OCI-LY1 (cell line): ENCODE measurements around the gene STX8.

Experiments
- H2AFZ ChIP-seq: fragments of 200-600 bp; sonication (generic), shearing (Covaris generic); 2 replicates; pipeline ENCODE4 v1.6.0; 2014; ENCODE audit warnings: antibody characterized with exemption, mild to moderate bottlenecking, low read length
- H3F3A ChIP-seq: fragments of 200-600 bp; sonication (generic), shearing (Covaris generic); 2 replicates; pipeline ENCODE4 v1.6.0; 2014; ENCODE audit warnings: mild to moderate bottlenecking, antibody characterized with exemption, low read length, moderate library complexity; ENCODE audit not compliant: insufficient read depth
- H3K27ac ChIP-seq: fragments of 200-600 bp; sonication (generic); 2 replicates; pipeline ENCODE4 v1.5.1; 2014; ENCODE audit warnings: low read length, mixed run types, mild to moderate bottlenecking, low read depth; ENCODE audit not compliant: poor library complexity, severe bottlenecking
- H3K27me3 ChIP-seq: fragments of 200-600 bp; sonication (generic); 2 replicates; pipeline ENCODE4 v1.6.0; 2014; ENCODE audit warnings: antibody characterized with exemption, mild to moderate bottlenecking, low read length, moderate library complexity; ENCODE audit not compliant: insufficient read depth
- H3K36me3 ChIP-seq: fragments of 200-600 bp; sonication (generic); 2 replicates; pipeline ENCODE4 v1.6.1; 2014; ENCODE audit warnings: mild to moderate bottlenecking, antibody characterized with exemption, low read length, moderate library complexity, mixed read lengths; ENCODE audit not compliant: insufficient read depth
- H3K4me1 ChIP-seq: fragments of 200-600 bp; sonication (generic); 2 replicates; pipeline ENCODE4 v1.5.1; 2014; ENCODE audit warnings: mild to moderate bottlenecking, low read length, moderate library complexity; ENCODE audit not compliant: insufficient read depth, severe bottlenecking
- H3K4me2 ChIP-seq: fragments of 200-600 bp; sonication (generic), shearing (Covaris generic); 2 replicates; pipeline ENCODE4 v1.6.1; 2014; ENCODE audit warnings: low read length
- H3K4me3 ChIP-seq: fragments of 200-600 bp; sonication (generic); 2 replicates; pipeline ENCODE4 v1.5.1; 2014; ENCODE audit warnings: low read length, low read depth, mild to moderate bottlenecking, mixed read lengths; ENCODE audit not compliant: poor library complexity, severe bottlenecking
- H3K79me2 ChIP-seq: fragments of 200-600 bp; shearing (Covaris generic); 2 replicates; pipeline ENCODE4 v1.6.1; 2016; ENCODE audit warnings: mixed run types, low read length, mixed read lengths; ENCODE audit not compliant: insufficient read depth
- H3K9ac ChIP-seq: fragments of 200-600 bp; sonication (generic), shearing (Covaris generic); 2 replicates; pipeline ENCODE4 v1.6.1; 2014; ENCODE audit warnings: mild to moderate bottlenecking, low read length, mixed read lengths
- H3K9me2 ChIP-seq: fragments of 200-600 bp; sonication (generic), shearing (Covaris generic); 2 replicates; pipeline ENCODE4 v1.6.1; 2014; ENCODE audit warnings: low read depth, mild to moderate bottlenecking, low read length, mixed read lengths
- H3K9me3 ChIP-seq: fragments of 200-600 bp; shearing (Covaris generic); 2 replicates; pipeline ENCODE4 v1.6.1; 2014; ENCODE audit warnings: low read length, mixed read lengths
- H4K20me1 ChIP-seq: fragments of 200-600 bp; sonication (generic), shearing (Covaris generic); 2 replicates; pipeline ENCODE4 v1.6.0; 2016; ENCODE audit warnings: mild to moderate bottlenecking, low read length; ENCODE audit not compliant: insufficient read depth
- EZH2 ChIP-seq: fragments of 200-600 bp; sonication (generic), shearing (Covaris generic); IDR thresholded peaks from 2 replicates; pipeline ENCODE4 v1.8.0; 2017; ENCODE audit warnings: borderline replicate concordance, mixed run types, mild to moderate bottlenecking, antibody characterized with exemption, low read length, moderate library complexity, mixed read lengths
- TF ChIP-seq, protein P1 (sequence below): fragments of 200-600 bp; sonication (generic), shearing (Covaris generic); IDR thresholded peaks from 2 replicates; pipeline ENCODE4 v1.5.1; 2017; ENCODE audit warnings: mild to moderate bottlenecking, antibody characterized with exemption, low read length, moderate library complexity, mixed read lengths

STX8 gene

DNA sequence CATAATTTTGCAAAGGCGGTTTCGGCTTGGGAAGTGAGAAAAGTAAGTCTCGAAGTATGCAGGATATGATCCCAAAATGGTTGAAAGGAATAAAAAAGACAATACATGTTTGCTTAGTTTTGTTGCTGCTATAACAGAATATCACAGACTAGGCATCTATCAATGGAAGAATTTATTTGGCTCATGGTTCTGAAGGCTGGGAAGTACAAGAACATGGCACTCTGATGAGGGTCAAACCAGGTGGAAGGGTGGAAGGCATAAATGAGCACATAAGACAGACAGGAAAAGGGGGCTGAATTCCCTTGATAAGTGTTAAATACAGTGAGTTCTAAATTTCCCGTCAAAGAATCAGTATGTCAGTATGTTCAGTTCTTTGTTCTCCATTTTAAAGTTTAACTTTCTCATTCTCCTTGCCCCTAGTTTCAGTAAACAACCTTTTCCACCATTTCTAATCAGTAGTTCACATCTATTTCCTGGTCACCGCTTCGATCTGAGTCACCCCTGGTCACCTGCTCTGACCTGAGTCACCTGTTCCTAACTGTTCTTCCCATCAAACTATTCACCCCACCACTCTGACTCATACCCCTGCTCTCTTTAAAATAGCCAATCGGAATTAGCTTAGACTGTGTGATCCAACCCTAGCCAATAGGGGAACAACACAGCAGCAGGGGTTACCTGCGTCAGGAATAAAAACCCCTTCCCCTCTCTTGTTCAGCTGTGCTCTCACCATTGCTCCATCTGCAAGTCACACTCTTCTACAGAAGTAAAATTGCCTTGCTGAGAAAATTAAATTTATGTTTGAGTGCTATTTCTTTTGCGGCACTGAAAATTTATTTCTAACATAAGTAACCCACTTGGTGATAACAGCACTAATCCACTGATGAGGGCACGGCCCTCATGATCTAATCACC, 240.8 kb downstream of the STX8 start:
- no peak overlapping the region for H2AFZ ChIP-seq
- H3K4me2 ChIP-seq: no peak overlapping the region
- H3K79me2 ChIP-seq: no peaks in the 10 kb centered on the region
- H3F3A ChIP-seq: no peaks in the 10 kb centered on the region
- no peak for TF ChIP-seq EZH2
- TF ChIP-seq, protein P1, sequence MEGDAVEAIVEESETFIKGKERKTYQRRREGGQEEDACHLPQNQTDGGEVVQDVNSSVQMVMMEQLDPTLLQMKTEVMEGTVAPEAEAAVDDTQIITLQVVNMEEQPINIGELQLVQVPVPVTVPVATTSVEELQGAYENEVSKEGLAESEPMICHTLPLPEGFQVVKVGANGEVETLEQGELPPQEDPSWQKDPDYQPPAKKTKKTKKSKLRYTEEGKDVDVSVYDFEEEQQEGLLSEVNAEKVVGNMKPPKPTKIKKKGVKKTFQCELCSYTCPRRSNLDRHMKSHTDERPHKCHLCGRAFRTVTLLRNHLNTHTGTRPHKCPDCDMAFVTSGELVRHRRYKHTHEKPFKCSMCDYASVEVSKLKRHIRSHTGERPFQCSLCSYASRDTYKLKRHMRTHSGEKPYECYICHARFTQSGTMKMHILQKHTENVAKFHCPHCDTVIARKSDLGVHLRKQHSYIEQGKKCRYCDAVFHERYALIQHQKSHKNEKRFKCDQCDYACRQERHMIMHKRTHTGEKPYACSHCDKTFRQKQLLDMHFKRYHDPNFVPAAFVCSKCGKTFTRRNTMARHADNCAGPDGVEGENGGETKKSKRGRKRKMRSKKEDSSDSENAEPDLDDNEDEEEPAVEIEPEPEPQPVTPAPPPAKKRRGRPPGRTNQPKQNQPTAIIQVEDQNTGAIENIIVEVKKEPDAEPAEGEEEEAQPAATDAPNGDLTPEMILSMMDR: no peak
- no peak overlapping the region for H3K4me3 ChIP-seq
- no peaks in the 10 kb centered on the region for H3K27me3 ChIP-seq
- H3K9me2 ChIP-seq: no peaks in the 10 kb centered on the region
- H3K36me3 ChIP-seq: no peaks in the 10 kb centered on the region
- H3K9ac ChIP-seq: no peak overlapping the region
- H3K27ac ChIP-seq: no peak overlapping the region
- no peaks in the 10 kb centered on the region for H3K4me1 ChIP-seq
- H4K20me1 ChIP-seq: no peaks in the 10 kb centered on the region
- peaks cover 3% of the 10 kb centered on the region; the same call in 1 of the 2 replicates for H3K9me3 ChIP-seq

DNA sequence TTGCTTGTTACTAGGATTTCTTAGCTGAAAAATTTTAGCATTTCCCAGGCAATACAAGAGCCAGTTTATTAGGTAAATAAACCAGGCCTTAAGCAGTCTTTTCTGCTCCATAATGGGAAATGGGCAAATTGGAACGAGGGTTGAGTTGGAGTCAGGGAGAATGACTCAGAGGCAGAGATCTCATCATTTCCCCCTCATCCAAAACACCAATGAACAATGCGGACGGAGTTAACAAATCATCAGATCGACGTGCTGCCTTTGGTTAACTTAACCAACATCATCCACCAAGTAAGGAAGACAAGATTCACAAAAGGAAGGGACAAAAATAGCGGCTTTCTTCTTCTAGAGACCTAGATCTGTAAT, 243.5 kb downstream of the STX8 start:
- Histone ChIP-seq H3K27me3 (no peaks in the 10 kb centered on the region), H3K4me3 (no peak overlapping the region), H4K20me1 (no peaks in the 10 kb centered on the region), H2AFZ (no peak overlapping the region), H3K4me1 (no peaks in the 10 kb centered on the region), H3K79me2 (no peaks in the 10 kb centered on the region), H3K4me2 (no peak overlapping the region), H3K36me3 (no peaks in the 10 kb centered on the region), H3K9me3 (peaks cover 3% of the 10 kb centered on the region; the same call in 1 of the 2 replicates), H3K27ac (no peak overlapping the region), H3K9ac (no peak overlapping the region), H3K9me2 (no peaks in the 10 kb centered on the region), H3F3A (no peaks in the 10 kb centered on the region)
- TF ChIP-seq, protein P1: no peak

GRCh38 chr17:9331279-9332131, 244.1 kb downstream of the STX8 start:
- Histone ChIP-seq H3K4me3 (no peak overlapping the region), H4K20me1 (no peaks in the 10 kb centered on the region), H3F3A (no peaks in the 10 kb centered on the region), H2AFZ (no peak overlapping the region), H3K4me1 (no peaks in the 10 kb centered on the region), H3K27ac (no peak overlapping the region), H3K9ac (no peak overlapping the region), H3K9me3 (peaks cover 3% of the 10 kb centered on the region; the same call in 1 of the 2 replicates), H3K9me2 (no peaks in the 10 kb centered on the region), H3K79me2 (no peaks in the 10 kb centered on the region), H3K27me3 (no peaks in the 10 kb centered on the region), H3K36me3 (no peaks in the 10 kb centered on the region), H3K4me2 (no peak overlapping the region)
- TF ChIP-seq, protein P1: no peak
- TF ChIP-seq EZH2: no peak
